Psoas muscle (tissue), 8 donors: Measurements from ENCODE around the gene DYRK3. TPM values are rescaled to one million over a fixed set of nuclear protein-coding genes. Genes with fewer than 3 reads are reported as not detected.
A peak's percentile ranks its signal among the peaks of the same experiment; 100 is the strongest.
"Not testable (repeated sequence)": the region's sequence is repeated elsewhere in the genome, so short reads cannot be mapped to it uniquely, and the experiment has no call there.

ENCODE experiments used
- ATAC-seq, 4 donors: fragments of 200-7000 bp; cut with Tn5 transposase; one replicate each; pipeline ENCODE4 v1.9.1; 2020; ENCODE audit warnings: moderate library complexity in 3 of 4, mild to moderate bottlenecking in 2 of 4
- DNase-seq, 2 donors: peaks; one replicate each; pipeline ENCODE4 v3.0.0-alpha.2; 2020
- H3K27ac ChIP-seq: fragments of 200-600 bp; one replicate; pipeline ENCODE4 v1.8.0; 2022
- H3K27me3 ChIP-seq, 3 donors: fragments of 200-600 bp in 1 of 3; one replicate each; pipeline versions ENCODE4 v1.6.1 to v1.8.0; 2013 to 2022; ENCODE audit warnings: low read length in 2 of 3, mild to moderate bottlenecking in 2 of 3, moderate library complexity in 1 of 3; ENCODE audit not compliant: insufficient read depth in 3 of 3
- H3K36me3 ChIP-seq, 2 donors: fragments of 200-600 bp in 1 of 2; one replicate each; pipeline versions ENCODE4 v1.6.1 to v1.8.0; 2013 to 2022; ENCODE audit warnings: low read depth in 1 of 2, mild to moderate bottlenecking in 1 of 2, moderate library complexity in 1 of 2; ENCODE audit not compliant: insufficient read depth in 1 of 2
- H3K4me1 ChIP-seq: fragments of 200-600 bp; one replicate; pipeline ENCODE4 v1.8.0; 2022
- H3K4me3 ChIP-seq: fragments of 200-600 bp; one replicate; pipeline ENCODE4 v1.8.0; 2022; ENCODE audit warnings: mild to moderate bottlenecking
- H3K9me3 ChIP-seq: fragments of 200-600 bp; one replicate; pipeline ENCODE4 v1.8.0; 2022
- WGBS, 3 donors: extraction: QIAGEN DNeasy Blood & Tissue Kit; methylation state at CpG; one replicate each; pipeline versions ENCODE4 v1.1.6 to v1.1.7; 2013; 5-methylcytosine and 5-hydroxymethylcytosine counted together
- intact Hi-C, 2 donors: fragments of 100-400 bp; cut with DNase I; formaldehyde crosslinking; loops; one replicate each; pipeline versions ENCODE4 v1.11.0 to v1.14.2; 2022
- polyA plus RNA-seq, 3 donors: library from polyadenylated mRNA; stranded (reverse); fragments of 200-250 nt; gene quantifications; one replicate each; pipeline ENCODE4 v1.2.3, GENCODE V29; 2013
- total RNA-seq, 4 donors: library from RNA; stranded (reverse); fragmentation: NEBNext Ultra II Directional in 2 of 4; extraction: Animal tissue kit (Norgen Biotek cat#: 25700) in 2 of 4; gene quantifications; one replicate each; pipeline versions ENCODE4 v1.2.1 to v1.2.4, GENCODE V29; 2021 to 2023
- TF ChIP-seq, protein P1 (sequence below): fragments of 200-600 bp; IDR thresholded peaks from one replicate; pipeline ENCODE4 v1.8.0; 2022; ENCODE audit warnings: antibody characterized with exemption
- donor health status: healthy with polysubstance abuse.
- donor health status: DM: no; HTN: no; CAD: no; lungs with moderate emphysema.
- donor health status: Bipolar disorder and iron deficiency.
- donor health status: healthy.
- donor health status: DM: yes; HTN: yes; CAD: no.
- donor health status: DM: no; HTN: no; CAD: no.
- donor health status: DM: no; HTN: no; CAD: no.
- donor health status: DM: yes; HTN: yes; CAD: no.

Gene DYRK3
- total and polyA plus RNA-seq, 7 donors = 0.25 to 2.0 (median 1.2) TPM

GRCh38 chr1:206634365-206635079 is 814 bp upstream of the DYRK3 start:
- intact Hi-C loops = loop anchor here (1.0 to 10.0 kb wide), 8 partner anchors 24 to 350 kb away; no protein-coding TSS in a partner anchor
- H3K27me3 ChIP-seq = no peaks in the 10 kb centered on the region
- 11 to 15% (median 11%) methylated on average over 26 of the region's 26 CpGs for WGBS, 3 donors
- H3K27ac ChIP-seq = peak overlapping the region; percentile 73
- peak overlapping the region; percentile 97 for H3K4me3 ChIP-seq
- no peaks in the 10 kb centered on the region for H3K36me3 ChIP-seq
- DNase-seq (peak; percentile 95 to 96), ATAC-seq (peak; percentile 72 to 89 (median 74))
- TF ChIP-seq, protein P1, sequence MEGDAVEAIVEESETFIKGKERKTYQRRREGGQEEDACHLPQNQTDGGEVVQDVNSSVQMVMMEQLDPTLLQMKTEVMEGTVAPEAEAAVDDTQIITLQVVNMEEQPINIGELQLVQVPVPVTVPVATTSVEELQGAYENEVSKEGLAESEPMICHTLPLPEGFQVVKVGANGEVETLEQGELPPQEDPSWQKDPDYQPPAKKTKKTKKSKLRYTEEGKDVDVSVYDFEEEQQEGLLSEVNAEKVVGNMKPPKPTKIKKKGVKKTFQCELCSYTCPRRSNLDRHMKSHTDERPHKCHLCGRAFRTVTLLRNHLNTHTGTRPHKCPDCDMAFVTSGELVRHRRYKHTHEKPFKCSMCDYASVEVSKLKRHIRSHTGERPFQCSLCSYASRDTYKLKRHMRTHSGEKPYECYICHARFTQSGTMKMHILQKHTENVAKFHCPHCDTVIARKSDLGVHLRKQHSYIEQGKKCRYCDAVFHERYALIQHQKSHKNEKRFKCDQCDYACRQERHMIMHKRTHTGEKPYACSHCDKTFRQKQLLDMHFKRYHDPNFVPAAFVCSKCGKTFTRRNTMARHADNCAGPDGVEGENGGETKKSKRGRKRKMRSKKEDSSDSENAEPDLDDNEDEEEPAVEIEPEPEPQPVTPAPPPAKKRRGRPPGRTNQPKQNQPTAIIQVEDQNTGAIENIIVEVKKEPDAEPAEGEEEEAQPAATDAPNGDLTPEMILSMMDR = peak; percentile 88
- peaks cover 18% of the 10 kb centered on the region for H3K4me1 ChIP-seq
- no peaks in the 10 kb centered on the region for H3K9me3 ChIP-seq

DNA sequence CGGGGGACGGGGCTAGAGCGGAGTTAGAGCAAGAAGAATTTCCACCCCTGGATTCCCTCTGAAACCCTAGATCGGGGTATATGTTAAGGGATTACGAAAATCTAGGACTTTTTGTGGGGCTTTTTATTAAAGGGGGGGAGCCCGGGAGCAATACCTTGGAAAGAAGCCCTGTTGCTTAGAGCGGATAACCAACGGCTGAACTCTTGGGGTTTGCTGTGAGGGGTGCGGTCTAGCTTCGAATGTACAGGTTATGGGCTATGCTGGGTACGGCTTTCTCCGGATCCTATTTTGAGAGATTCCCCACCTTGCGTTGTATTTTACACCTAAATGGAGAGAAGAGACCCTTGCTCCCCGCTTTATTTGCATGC is 626 bp downstream of the DYRK3 start:
- H3K4me1 ChIP-seq = peaks cover 18% of the 10 kb centered on the region
- no peaks in the 10 kb centered on the region for H3K36me3 ChIP-seq
- ATAC-seq = no peak
- H3K9me3 ChIP-seq = no peaks in the 10 kb centered on the region
- intact Hi-C loops = loop anchor here (2.0 to 10.0 kb wide), 3 partner anchors 171 to 349 kb away; no protein-coding TSS in a partner anchor
- TF ChIP-seq, protein P1 = no peak
- WGBS, 3 donors = 8 to 11% (median 9%) methylated on average over 14 of the region's 14 CpGs
- peak overlapping the region; percentile 97 for H3K4me3 ChIP-seq
- no peaks in the 10 kb centered on the region for H3K27me3 ChIP-seq
- peak overlapping the region; percentile 73 for H3K27ac ChIP-seq
- DNase-seq = no peak

DNA sequence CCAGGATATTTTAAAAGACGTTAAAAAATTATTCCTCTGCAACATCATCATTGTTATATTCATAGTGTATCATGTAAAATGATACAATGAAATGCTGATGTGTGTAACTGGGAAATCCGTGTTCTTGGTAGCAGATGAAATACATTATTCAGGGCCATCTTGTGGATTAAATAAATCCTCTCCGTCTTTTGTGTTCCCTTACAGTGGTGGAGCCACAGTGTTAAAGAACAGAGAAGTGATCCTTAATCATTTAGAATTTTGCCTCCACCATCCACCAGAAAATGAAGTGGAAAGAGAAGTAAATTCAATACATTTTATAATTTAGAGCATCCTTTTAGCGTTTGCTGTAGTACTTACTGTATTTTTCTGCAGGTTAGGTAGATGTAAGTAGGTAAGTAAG is 1.3 kb downstream of the DYRK3 start:
- intact Hi-C loops = loop anchor here in 1 of 2 donors (10.0 kb wide), 1 partner anchor 348 kb away; no protein-coding TSS in a partner anchor
- TF ChIP-seq, protein P1 = no peak

GRCh38 chr1:206637605-206638004 is 2.3 kb downstream of the DYRK3 start:
- DNase-seq (no peak), ATAC-seq (no peak)
- no peaks in the 10 kb centered on the region for H3K9me3 ChIP-seq
- H3K27ac ChIP-seq = no peak overlapping the region
- H3K27me3 ChIP-seq = no peaks in the 10 kb centered on the region
- H3K36me3 ChIP-seq = no peaks in the 10 kb centered on the region
- H3K4me1 ChIP-seq = peaks cover 18% of the 10 kb centered on the region
- TF ChIP-seq, protein P1 = no peak
- H3K4me3 ChIP-seq = no peak overlapping the region
- intact Hi-C loops = loop anchor here in 1 of 2 donors (10.0 kb wide), 1 partner anchor 347 kb away; no protein-coding TSS in a partner anchor

More for the DNA sequence above, 1.3 kb downstream of the DYRK3 start:
- Histone ChIP-seq H3K27ac (no peak overlapping the region), H3K27me3 (no peaks in the 10 kb centered on the region), H3K4me1 (peaks cover 18% of the 10 kb centered on the region), H3K9me3 (no peaks in the 10 kb centered on the region), H3K4me3 (peak overlapping the region; percentile 97), H3K36me3 (no peaks in the 10 kb centered on the region)
- WGBS, 3 donors = 23 to 32% (median 24%) methylated on average over 4 of the region's 4 CpGs
- no peak for ATAC-seq
- DNase-seq = no peak

GRCh38 chr1:206642074-206642473 is 6.7 kb downstream of the DYRK3 start:
- H3K4me1 ChIP-seq, H3K27me3 ChIP-seq, ATAC-seq, H3K4me3 ChIP-seq, intact Hi-C loops, H3K36me3 ChIP-seq, H3K9me3 ChIP-seq, DNase-seq, H3K27ac ChIP-seq: not testable (repeated sequence)
- 64 to 88% (median 72%) methylated on average over 2 of the region's 2 CpGs for WGBS, 3 donors
